Measurements from ENCODE around the gene ZNF862.

- TF ChIP-seq CTCF (IDR thresholded peaks at IDR 0.05 in 4 of 5, conservative IDR thresholded peaks at IDR 0.05 in 1 of 5) (no peak), POLR2A (IDR thresholded peaks at IDR 0.05) (no peak)
These were observed 11.7 kb upstream of the ZNF862 start for GRCh38 chr7:149826344-149827088.
